Heart left ventricle (tissue), 16 donors: ENCODE data around the gene CDH12. TPM values are rescaled to one million over a fixed set of nuclear protein-coding genes. Genes with fewer than 3 reads are reported as not detected.
"Not testable (repeated sequence)": the region's sequence is repeated elsewhere in the genome, so short reads cannot be mapped to it uniquely, and the experiment has no call there.

Source experiments
- ATAC-seq, 4 donors: fragments of 200-7000 bp; cut with Tn5 transposase; one replicate each; pipeline ENCODE4 v1.9.1; 2020 to 2022; ENCODE audit warnings: moderate library complexity in 4 of 4, mild to moderate bottlenecking in 3 of 4, moderate number of reproducible peaks in 1 of 4
- DNase-seq, 5 donors: peaks; one replicate each; pipeline ENCODE4 v3.0.0-alpha.2; 2020
- H3K27ac ChIP-seq, 12 donors: fragments of 200-600 bp; sonication (generic) in 4 of 12; one replicate each; pipeline versions ENCODE4 v1.5.0 to v1.8.0; 2016 to 2022; ENCODE audit warnings: mild to moderate bottlenecking in 2 of 12
- H3K27me3 ChIP-seq, 9 donors: fragments of 200-600 bp; sonication (generic) in 2 of 9; one replicate each; pipeline versions ENCODE4 v1.5.1 to v1.8.0; 2016 to 2022; ENCODE audit warnings: mild to moderate bottlenecking in 3 of 9
- H3K36me3 ChIP-seq, 9 donors: fragments of 200-600 bp; sonication (generic) in 2 of 9; one replicate each; pipeline versions ENCODE4 v1.5.0 to v1.8.0; 2018 to 2022; ENCODE audit warnings: mild to moderate bottlenecking in 2 of 9
- H3K4me1 ChIP-seq, 12 donors: fragments of 200-600 bp; sonication (generic) in 4 of 12; one replicate each; pipeline versions ENCODE4 v1.5.0 to v1.8.0; 2016 to 2022; ENCODE audit warnings: mild to moderate bottlenecking in 3 of 12
- H3K4me3 ChIP-seq, 12 donors: fragments of 200-600 bp; sonication (generic) in 4 of 12; one replicate each; pipeline versions ENCODE4 v1.5.0 to v1.8.0; 2017 to 2022; ENCODE audit warnings: mild to moderate bottlenecking in 9 of 12, moderate library complexity in 4 of 12
- H3K9me3 ChIP-seq, 12 donors: fragments of 200-600 bp; sonication (generic) in 4 of 12; one replicate each; pipeline versions ENCODE4 v1.5.0 to v1.8.0; 2016 to 2022; ENCODE audit warnings: mild to moderate bottlenecking in 1 of 12
- CTCF ChIP-seq, 12 donors: fragments of 200-600 bp; sonication (generic) in 4 of 12; IDR thresholded peaks; one replicate each; pipeline versions ENCODE4 v1.5.0 to v1.8.0; 2018 to 2022; ENCODE audit warnings: antibody characterized with exemption in 12 of 12, mild to moderate bottlenecking in 5 of 12
- POLR2A ChIP-seq, 2 donors: fragments of 450-650 bp; IDR thresholded peaks; one replicate each; pipeline ENCODE4 v1.6.1; 2017; ENCODE audit warnings: antibody characterized with exemption in 2 of 2, mild to moderate bottlenecking in 2 of 2, moderate library complexity in 2 of 2
- WGBS, 4 donors: extraction: QIAGEN DNeasy Blood & Tissue Kit in 2 of 4; methylation state at CpG; one replicate each; pipeline versions ENCODE4 v1.1.5 to v1.1.7; 2013 to 2018; 5-methylcytosine and 5-hydroxymethylcytosine counted together
- intact Hi-C, 10 donors: fragments of 100-400 bp; cut with DNase I; formaldehyde crosslinking; loops; one replicate each; pipeline versions ENCODE4 v1.11.1 to v1.14.2; 2022
- polyA plus RNA-seq, 2 donors: library from polyadenylated mRNA; stranded (reverse); fragments of 200-250 nt; gene quantifications; one replicate each; pipeline ENCODE4 v1.2.3, GENCODE V29; 2013
- total RNA-seq, 9 donors: library from RNA; depleted of rRNA in 2 of 9; stranded (reverse); fragments of >200 nt in 2 of 9; fragmentation: NEBNext Ultra II Directional in 3 of 9; extraction: Animal tissue kit (Norgen Biotek cat#: 25700) in 3 of 9; gene quantifications; one replicate each; pipeline versions ENCODE4 v1.1.0 to v1.2.4, GENCODE V29; 2016 to 2023
- donor health status: ischemic (EF 13 %, LVEDD 7.1; RV severe dilation, severe dysfunction).
- donor health status: healthy with polysubstance abuse.
- donor health status: DM: no; HTN: yes; CAD: no.
- donor health status: DM: no; HTN: no; CAD: no.
- donor health status: ischemic (EF 25% LVEDD 6.9; RV normal size, moderate dysfunction).
- donor health status: ischemic (EF 25% LVEDD 5.7; RV mildly dilated, moderate dysfunction).
- donor health status: healthy.
- donor health status: DM: yes; HTN: yes; CAD: no.
- donor health status: ischemic (EF 35%, LVEDD 5.7; RV mildly dilated, moderate dysfunction).
- donor health status: nonischemic (EF 11% LVEDD 7.7; RV severe dilation, severe dysfunction).
- donor health status: DM: yes; HTN: yes; CAD: no.
- donor health status: PGD.
- donor health status: ischemic (EF 29% LVEDD 5.4; RV normal size, mild dysfunction).
- donor health status: nonischemic (EF 23%, LVEDD 6.1; RV moderate dilation, normal function).

The CDH12 gene
- total and polyA plus RNA-seq, 11 donors, result 0.11 TPM; not detected in 10

DNA sequence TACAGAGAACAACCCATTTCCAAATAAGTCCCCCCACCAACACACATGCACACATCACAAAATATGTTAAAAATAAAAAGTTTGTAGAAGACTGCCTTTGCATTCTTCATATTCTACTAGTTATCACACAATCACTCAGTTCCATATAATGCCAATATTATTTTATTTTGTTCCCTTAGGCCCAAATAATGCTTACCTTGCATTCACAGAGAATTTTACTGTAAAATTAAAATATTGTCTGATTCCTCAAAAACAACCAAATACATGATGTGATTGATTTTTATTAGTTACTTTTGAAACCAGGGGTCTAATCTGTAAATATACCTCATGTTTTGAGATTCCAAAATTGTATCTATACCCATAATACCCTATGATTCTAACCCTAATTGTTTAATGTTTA is 536.9 kb downstream of the CDH12 start:
- no peaks in the 10 kb centered on the region for H3K36me3 ChIP-seq
- DNase-seq, result no peak
- H3K27ac ChIP-seq, result no peak overlapping the region
- H3K27me3 ChIP-seq, result no peaks in the 10 kb centered on the region
- intact Hi-C loops, result no loop called here
- no peak overlapping the region for H3K4me3 ChIP-seq
- no peak for ATAC-seq
- H3K9me3 ChIP-seq, result no peaks in the 10 kb centered on the region
- no peaks in the 10 kb centered on the region for H3K4me1 ChIP-seq
- TF ChIP-seq CTCF (IDR thresholded peaks at IDR 0.05), result no peak
- TF ChIP-seq POLR2A (IDR thresholded peaks at IDR 0.05), result no peak

GRCh38 chr5:22315052-22315451 is 538.1 kb downstream of the CDH12 start:
- H3K36me3 ChIP-seq, ATAC-seq, H3K4me1 ChIP-seq, H3K4me3 ChIP-seq, DNase-seq, H3K27me3 ChIP-seq, intact Hi-C loops, H3K27ac ChIP-seq, H3K9me3 ChIP-seq: not testable (repeated sequence)
- 88 to 91% (median 89%) methylated on average over 15 of the region's 15 CpGs for WGBS, 4 donors

DNA sequence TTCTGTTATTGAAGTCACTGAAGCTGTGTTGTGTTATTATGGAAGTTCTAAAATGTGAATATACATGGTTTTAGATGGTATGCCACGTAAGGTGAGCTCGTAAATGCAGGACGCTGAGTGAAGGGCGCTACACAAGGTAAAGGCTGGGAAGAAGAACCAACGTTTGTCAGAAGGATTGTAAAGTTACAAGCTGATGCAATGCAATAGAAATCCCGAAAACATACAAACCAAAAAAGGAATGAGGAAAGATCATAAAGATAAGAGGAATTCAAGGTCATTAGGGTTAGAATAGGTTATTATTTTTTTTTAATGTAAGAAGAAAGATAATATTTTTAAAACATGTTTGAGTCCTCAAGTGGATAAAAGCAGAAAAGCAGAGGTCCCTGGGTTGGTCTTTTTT is 538.6 kb downstream of the CDH12 start:
- Histone ChIP-seq H3K36me3 (no peaks in the 10 kb centered on the region), H3K27ac (no peak overlapping the region), H3K27me3 (no peaks in the 10 kb centered on the region), H3K9me3 (no peaks in the 10 kb centered on the region), H3K4me3 (no peak overlapping the region), H3K4me1 (no peaks in the 10 kb centered on the region)
- no peak for TF ChIP-seq CTCF (IDR thresholded peaks at IDR 0.05)
- TF ChIP-seq POLR2A (IDR thresholded peaks at IDR 0.05), result no peak
- intact Hi-C loops, result no loop called here
- no peak for ATAC-seq
- WGBS, 4 donors, result 87 to 90% (median 88%) methylated on average over 6 of the region's 6 CpGs
- DNase-seq, result no peak

DNA sequence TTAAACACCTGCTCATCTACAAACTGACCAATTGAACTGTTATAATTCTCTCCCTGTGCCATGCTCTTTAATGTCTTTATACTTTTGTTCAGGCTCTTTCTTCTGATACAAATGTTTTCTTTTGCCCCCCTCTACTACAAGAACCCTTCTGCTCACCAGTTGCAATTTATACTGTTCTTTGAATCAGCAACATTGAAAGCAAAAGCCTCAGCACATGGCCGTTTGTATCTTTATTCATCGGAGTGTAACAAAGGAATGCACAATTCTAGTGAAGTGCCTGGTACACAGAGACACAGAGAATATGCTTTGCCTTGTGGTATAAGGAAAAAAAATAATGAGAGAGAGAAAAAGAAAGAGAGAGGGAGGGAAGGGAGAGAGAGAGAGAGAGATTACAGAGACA is 547.1 kb downstream of the CDH12 start:
- WGBS, 4 donors, result 63 to 71% (median 64%) methylated on average over 2 of the region's 2 CpGs
- Histone ChIP-seq H3K27me3 (no peaks in the 10 kb centered on the region), H3K9me3 (no peaks in the 10 kb centered on the region), H3K4me1 (no peaks in the 10 kb centered on the region), H3K4me3 (no peak overlapping the region), H3K27ac (no peak overlapping the region), H3K36me3 (no peaks in the 10 kb centered on the region)
- no peak for ATAC-seq
- DNase-seq, result no peak
- intact Hi-C loops, result no loop called here
- TF ChIP-seq POLR2A (IDR thresholded peaks at IDR 0.05), result no peak

DNA sequence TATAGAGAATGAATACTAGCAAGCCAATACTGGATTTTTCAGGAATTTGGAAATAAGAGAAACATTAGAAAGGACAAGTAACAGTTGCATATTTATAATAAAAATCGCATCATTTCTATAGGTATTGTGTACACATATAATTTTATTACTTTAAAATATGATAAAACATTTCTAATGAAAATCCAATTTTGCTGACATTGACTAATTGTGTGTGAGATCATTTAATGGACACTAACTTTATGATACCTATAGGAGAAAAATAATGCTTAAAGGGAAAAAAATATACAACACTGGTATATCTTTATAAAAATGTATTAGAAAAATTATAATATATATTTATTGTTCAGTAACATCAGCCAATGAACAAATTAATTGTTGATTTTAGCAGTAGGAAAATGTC is 557.3 kb downstream of the CDH12 start:
- intact Hi-C loops, result no loop called here
- ATAC-seq, result no peak
- 62 to 83% (median 76%) methylated on average over 1 of the region's 1 CpG for WGBS, 4 donors
- Histone ChIP-seq H3K36me3 (no peaks in the 10 kb centered on the region), H3K27ac (no peak overlapping the region), H3K9me3 (peaks cover 0 to 35% (median 11%) of the 10 kb centered on the region in 12 donors), H3K4me1 (no peaks in the 10 kb centered on the region), H3K27me3 (no peaks in the 10 kb centered on the region), H3K4me3 (no peak overlapping the region)
- no peak for TF ChIP-seq POLR2A (IDR thresholded peaks at IDR 0.05)
- no peak for TF ChIP-seq CTCF (IDR thresholded peaks at IDR 0.05)
- no peak for DNase-seq
